Superior temporal gyrus (tissue), 1 donor: ENCODE data around the gene GRIN2C.

Experiments used
- DNase-seq: peaks from one replicate; pipeline ENCODE4 v3.0.0-alpha.2; 2016; ENCODE audit errors: extremely low spot score

The GRIN2C gene

DNA sequence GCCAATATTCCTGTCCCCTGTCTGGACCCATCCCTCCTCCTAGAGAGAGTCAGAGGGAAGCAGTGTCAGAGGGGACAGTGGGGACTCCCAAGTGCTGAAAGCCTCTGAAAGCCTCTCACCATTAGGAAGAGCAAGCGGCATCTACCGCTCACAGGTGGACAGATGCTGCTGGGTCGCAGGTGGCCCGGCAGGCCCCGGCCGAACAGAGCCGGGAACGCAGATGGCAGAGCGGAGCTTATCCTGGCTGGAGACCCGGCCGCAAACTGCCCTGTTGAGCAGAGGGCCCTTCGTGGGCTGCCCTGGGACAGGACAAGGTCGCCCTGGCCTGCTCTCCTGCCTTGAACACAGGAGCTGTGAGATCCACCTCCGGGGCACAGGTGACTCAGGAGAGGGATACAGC, 60.6 kb downstream of the GRIN2C start:
- no peak for DNase-seq

- no peak for DNase-seq
Measured at GRCh38 chr17:74798239-74798707, 61.4 kb downstream of the GRIN2C start.

- no peak for DNase-seq
Measured at GRCh38 chr17:74797824-74798223, 61.9 kb downstream of the GRIN2C start.

DNA sequence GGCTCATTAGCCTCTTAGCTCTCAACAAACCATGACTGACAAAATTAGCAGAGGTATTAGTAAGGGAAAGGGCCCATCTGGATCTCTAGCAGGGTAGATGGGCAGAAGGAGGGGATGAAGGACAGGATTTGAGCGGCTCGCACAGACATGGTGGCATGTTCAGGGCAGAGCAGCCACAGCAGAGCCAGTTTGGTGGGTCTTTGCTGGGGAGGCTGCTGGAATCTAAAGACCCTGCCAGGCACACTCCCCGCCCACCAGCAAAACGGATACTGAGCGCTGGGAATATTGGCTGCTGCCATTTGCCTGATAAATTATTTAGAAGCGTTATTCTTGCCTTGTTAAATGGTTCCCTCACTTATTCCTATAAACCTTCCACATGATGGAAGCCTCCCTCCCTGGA, 62.8 kb downstream of the GRIN2C start:
- DNase-seq, result no peak

GRCh38 chr17:74796211-74796610, 63.5 kb downstream of the GRIN2C start:
- DNase-seq, result no peak

- DNase-seq, result no peak
Measured at GRCh38 chr17:74795327-74796020, 64.2 kb downstream of the GRIN2C start.

DNA sequence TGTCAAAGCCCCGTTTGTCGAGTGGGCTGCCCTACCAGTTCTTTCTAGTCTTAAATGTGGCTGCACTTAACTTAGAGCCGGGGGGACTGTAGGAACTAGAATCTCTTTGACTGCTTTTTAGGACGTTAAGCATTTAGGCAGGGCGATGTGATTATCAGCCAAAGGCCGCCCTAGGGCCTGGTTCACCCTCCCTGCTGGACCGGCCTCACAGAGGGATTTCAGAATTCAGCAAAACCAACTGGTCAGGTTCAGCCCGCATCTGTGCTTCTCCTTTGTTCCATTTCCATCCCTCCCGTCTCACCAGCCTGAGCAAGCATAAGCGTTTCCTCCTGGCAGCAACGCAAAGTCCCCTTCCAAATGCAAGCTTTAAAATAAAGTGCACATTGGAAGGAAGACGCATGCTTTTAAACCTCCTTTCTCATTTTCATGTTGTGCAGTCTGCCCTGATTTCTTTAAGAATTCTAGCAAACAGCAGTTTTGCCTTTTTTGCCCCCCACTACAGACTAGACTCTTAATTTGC, 67.0 kb downstream of the GRIN2C start:
- DNase-seq, result no peak
